ENCODE data around the gene SCLT1. TPM values are rescaled to one million over a fixed set of nuclear protein-coding genes. Genes with fewer than 3 reads are reported as not detected.

SCLT1 gene
- total and polyA plus RNA-seq, 2 of the 4 experiments (the other 2 are of a cell fraction) = 4.9 to 7.7 TPM

DNA sequence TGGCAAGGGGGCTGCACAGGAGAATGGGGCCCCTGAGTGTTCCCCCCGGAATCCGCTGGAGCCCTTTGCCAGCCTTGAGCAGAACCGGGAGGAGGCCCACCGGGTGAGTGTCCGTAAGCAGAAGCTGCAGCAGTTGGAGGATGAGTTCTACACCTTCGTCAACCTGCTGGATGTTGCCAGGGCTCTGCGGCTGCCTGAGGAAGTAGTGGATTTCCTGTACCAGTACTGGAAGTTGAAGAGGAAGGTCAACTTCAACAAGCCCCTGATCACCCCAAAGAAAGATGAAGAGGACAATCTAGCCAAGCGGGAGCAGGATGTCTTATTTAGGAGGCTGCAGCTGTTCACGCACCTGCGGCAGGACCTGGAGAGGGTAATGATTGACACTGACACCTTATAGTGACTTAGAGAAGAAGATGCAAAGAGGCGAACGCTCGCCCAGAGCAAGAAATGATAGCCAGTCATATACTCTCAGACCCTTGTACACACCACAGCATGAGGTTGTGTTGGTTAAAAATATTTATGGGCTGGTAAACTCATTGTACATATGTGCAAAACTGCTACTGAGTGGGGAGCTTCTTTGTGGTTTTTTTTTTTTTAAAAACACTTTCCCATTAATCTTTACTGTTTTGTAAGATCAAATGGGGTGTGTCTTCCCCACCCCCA is 231.4 kb downstream of the SCLT1 start:
- H2AK5ac ChIP-seq (ENCODE audit: low read depth, low read length) = peak overlapping the region; percentile 18; the same call in 1 of the 2 replicates
- no peak overlapping the region for H3K14ac ChIP-seq (replicated peaks; ENCODE audit: low read depth, low read length)
- peaks cover 10% of the 10 kb centered on the region; the same call in 1 of the 2 replicates for H4K20me1 ChIP-seq (ENCODE audit: insufficient read depth, low read length)
- no peak overlapping the region for H4K91ac ChIP-seq (ENCODE audit: insufficient read depth, low read depth, low read length)
- H4K5ac ChIP-seq (ENCODE audit: low read depth, low read length) = no peak overlapping the region
- peaks cover 53 to 78% of the 10 kb centered on the region in 2 experiments for H3K79me1 ChIP-seq (ENCODE audit: low read depth in 1 of 2, low read length in 2 of 2)
- H2BK5ac ChIP-seq (ENCODE audit: low read depth, low read length, poor library complexity, severe bottlenecking) = no peak overlapping the region
- no peak overlapping the region; a peak in 2 of 4 replicates for H4K8ac ChIP-seq (ENCODE audit: low read depth in 2 of 2, low read length in 2 of 2)
- dilution Hi-C loops (cut with HindIII; ENCODE audit: low sequenced_read_pairs, unreplicated experiment) (no loop called here), intact Hi-C loops (cut with micrococcal nuclease) (loop anchor here (5.0 kb wide), 4 partner anchors 290 to 575 kb away; partner anchors contain the start of gene PGRMC2), in situ Hi-C loops (cut with MboI; ENCODE audit: low sequenced_read_pairs) (loop anchor here (5.0 to 10.0 kb wide), 5 partner anchors 50 to 667 kb away; partner anchors contain the start of gene PGRMC2)
- no peak for TF ChIP-seq RFX5 (IDR thresholded peaks at IDR 0.05; ENCODE audit: low read depth, low read length)
- TF ChIP-seq CTCF (conservative IDR thresholded peaks at IDR 0.05; ENCODE audit: low read depth, low read length) = no peak
- TF ChIP-seq CHD1 (IDR thresholded peaks at IDR 0.05; ENCODE audit: low read depth, low read length) = no peak
- no peak for TF ChIP-seq NFE2L2 (IDR thresholded peaks at IDR 0.05; ENCODE audit: low read depth, low read length)
- TF ChIP-seq SMC3 (IDR thresholded peaks at IDR 0.05; ENCODE audit: low read depth, low read length) = no peak
- no peak for TF ChIP-seq RCOR1 (IDR thresholded peaks at IDR 0.05; ENCODE audit: insufficient replicate concordance, low read length)
- TF ChIP-seq RAD21 (IDR thresholded peaks at IDR 0.05; ENCODE audit: low read length) = no peak
- TF ChIP-seq MXI1 (IDR thresholded peaks at IDR 0.05; ENCODE audit: borderline replicate concordance, low read depth, low read length) = no peak
- TF ChIP-seq FOS (IDR thresholded peaks at IDR 0.05; ENCODE audit: low read depth, low read length) = no peak
- no peak for TF ChIP-seq MAFK (IDR thresholded peaks at IDR 0.05; ENCODE audit: low read depth, low read length)
- TF ChIP-seq, protein P1, sequence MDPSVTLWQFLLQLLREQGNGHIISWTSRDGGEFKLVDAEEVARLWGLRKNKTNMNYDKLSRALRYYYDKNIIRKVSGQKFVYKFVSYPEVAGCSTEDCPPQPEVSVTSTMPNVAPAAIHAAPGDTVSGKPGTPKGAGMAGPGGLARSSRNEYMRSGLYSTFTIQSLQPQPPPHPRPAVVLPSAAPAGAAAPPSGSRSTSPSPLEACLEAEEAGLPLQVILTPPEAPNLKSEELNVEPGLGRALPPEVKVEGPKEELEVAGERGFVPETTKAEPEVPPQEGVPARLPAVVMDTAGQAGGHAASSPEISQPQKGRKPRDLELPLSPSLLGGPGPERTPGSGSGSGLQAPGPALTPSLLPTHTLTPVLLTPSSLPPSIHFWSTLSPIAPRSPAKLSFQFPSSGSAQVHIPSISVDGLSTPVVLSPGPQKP (IDR thresholded peaks at IDR 0.05; ENCODE audit: borderline replicate concordance, low read depth, low read length) = no peak
- peak overlapping the region; percentile 8 for H2AK9ac ChIP-seq (replicated peaks; ENCODE audit: low read depth, low read length, poor library complexity)
- no peak for ATAC-seq (ENCODE audit: low read depth)
- 100% methylated on average over 6 of the region's 13 CpGs; no CpG with 5 or more reads in 1 of the 2 experiments for WGBS, 2 experiments (ENCODE audit: extremely low coverage in 2 of 2, insufficient read length in 1 of 2)
- H3K56ac ChIP-seq (ENCODE audit: extremely low read depth, insufficient read depth, low read length) = no peak overlapping the region
- no peaks in the 10 kb centered on the region for H3K27me3 ChIP-seq (ENCODE audit: control insufficient read depth, insufficient read depth, low read length)
- H2BK15ac ChIP-seq (ENCODE audit: low read depth, low read length) = no peak overlapping the region
- H3K9ac ChIP-seq (ENCODE audit: low read depth, low read length) = no peak overlapping the region
- no TSS peak for BruUV-seq (replicated peaks)
- no peak overlapping the region for H3K18ac ChIP-seq (ENCODE audit: low read depth, low read length)
- no peak overlapping the region for H3K23ac ChIP-seq (ENCODE audit: low read depth, low read length)
- no peak for DNase-seq
- no peaks in the 10 kb centered on the region for H3K9me3 ChIP-seq (ENCODE audit: control insufficient read depth, insufficient read depth, low read length)
- no peak overlapping the region for H3K4me2 ChIP-seq (ENCODE audit: low read depth, low read length)
- H2BK20ac ChIP-seq (ENCODE audit: low read depth, low read length) = no peak overlapping the region
- POLR2A ChIA-PET (ENCODE audit: unreplicated experiment) = no interaction called here
- peaks cover 42% of the 10 kb centered on the region for H3K9me1 ChIP-seq (ENCODE audit: insufficient read depth, low read length)
- no peak overlapping the region for H3K4me3 ChIP-seq (ENCODE audit: insufficient read depth, low read depth, low read length)
- peak overlapping the region; percentile 4; the same call in 1 of the 2 replicates for H2BK120ac ChIP-seq (ENCODE audit: low read depth, low read length)
- CTCF ChIA-PET = no interaction called here
- peaks cover 26% of the 10 kb centered on the region for H3K4me1 ChIP-seq (ENCODE audit: control insufficient read depth, insufficient read depth, low read length)
- no peak overlapping the region; the same call in 1 of the 2 replicates for H3K4ac ChIP-seq (ENCODE audit: low read depth, low read length)
- H3K36me3 ChIP-seq (ENCODE audit: control insufficient read depth, insufficient read depth, low read length) = peaks cover 48% of the 10 kb centered on the region
- H3K27ac ChIP-seq (ENCODE audit: insufficient read depth, low read length) = no peak overlapping the region
- H2AFZ ChIP-seq (replicated peaks; ENCODE audit: low read length, poor library complexity) = no peak overlapping the region
